GM12875 (cell line): Measurements from ENCODE around the gene LRFN4.
A peak's percentile ranks its signal among the peaks of the same experiment; 100 is the strongest.

Source experiments
- H3K4me3 ChIP-seq: one replicate; pipeline ENCODE4 v1.5.1; 2011; ENCODE audit warnings: low read depth, low read length, control low read depth
- TF ChIP-seq, protein P1 (sequence below): IDR thresholded peaks from 2 replicates; pipeline ENCODE4 v1.5.1; 2011; ENCODE audit warnings: low read depth, mild to moderate bottlenecking, control low read depth, inconsistent platforms, low read length, moderate library complexity, borderline replicate concordance; ENCODE audit not compliant: insufficient read depth

LRFN4 gene

DNA sequence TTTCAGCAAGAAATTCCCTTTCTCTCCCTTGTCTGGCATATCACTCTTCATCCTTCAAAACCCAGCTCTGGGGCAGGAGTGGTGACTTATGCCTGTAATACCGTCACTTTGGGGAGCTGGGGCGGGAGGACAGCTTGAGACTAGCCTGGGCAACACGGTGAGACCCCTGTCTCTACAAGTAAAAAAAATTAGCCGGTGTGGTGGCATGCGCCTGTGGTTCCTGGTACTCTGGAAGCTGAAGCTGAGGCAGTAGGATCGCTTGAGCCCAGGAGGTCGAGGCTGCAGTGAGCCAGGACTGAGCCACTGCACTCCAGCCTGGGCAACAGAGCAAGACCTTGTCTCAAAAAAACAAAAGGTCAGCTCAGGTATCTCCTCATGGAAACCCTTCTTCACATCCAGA is 15.0 kb upstream of the LRFN4 start:
- TF ChIP-seq, protein P1, sequence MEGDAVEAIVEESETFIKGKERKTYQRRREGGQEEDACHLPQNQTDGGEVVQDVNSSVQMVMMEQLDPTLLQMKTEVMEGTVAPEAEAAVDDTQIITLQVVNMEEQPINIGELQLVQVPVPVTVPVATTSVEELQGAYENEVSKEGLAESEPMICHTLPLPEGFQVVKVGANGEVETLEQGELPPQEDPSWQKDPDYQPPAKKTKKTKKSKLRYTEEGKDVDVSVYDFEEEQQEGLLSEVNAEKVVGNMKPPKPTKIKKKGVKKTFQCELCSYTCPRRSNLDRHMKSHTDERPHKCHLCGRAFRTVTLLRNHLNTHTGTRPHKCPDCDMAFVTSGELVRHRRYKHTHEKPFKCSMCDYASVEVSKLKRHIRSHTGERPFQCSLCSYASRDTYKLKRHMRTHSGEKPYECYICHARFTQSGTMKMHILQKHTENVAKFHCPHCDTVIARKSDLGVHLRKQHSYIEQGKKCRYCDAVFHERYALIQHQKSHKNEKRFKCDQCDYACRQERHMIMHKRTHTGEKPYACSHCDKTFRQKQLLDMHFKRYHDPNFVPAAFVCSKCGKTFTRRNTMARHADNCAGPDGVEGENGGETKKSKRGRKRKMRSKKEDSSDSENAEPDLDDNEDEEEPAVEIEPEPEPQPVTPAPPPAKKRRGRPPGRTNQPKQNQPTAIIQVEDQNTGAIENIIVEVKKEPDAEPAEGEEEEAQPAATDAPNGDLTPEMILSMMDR, result no peak
- H3K4me3 ChIP-seq, result peak overlapping the region; percentile 100

GRCh38 chr11:66842501-66842895 is 14.4 kb upstream of the LRFN4 start:
- TF ChIP-seq, protein P1, result no peak
- peak overlapping the region; percentile 100 for H3K4me3 ChIP-seq

DNA sequence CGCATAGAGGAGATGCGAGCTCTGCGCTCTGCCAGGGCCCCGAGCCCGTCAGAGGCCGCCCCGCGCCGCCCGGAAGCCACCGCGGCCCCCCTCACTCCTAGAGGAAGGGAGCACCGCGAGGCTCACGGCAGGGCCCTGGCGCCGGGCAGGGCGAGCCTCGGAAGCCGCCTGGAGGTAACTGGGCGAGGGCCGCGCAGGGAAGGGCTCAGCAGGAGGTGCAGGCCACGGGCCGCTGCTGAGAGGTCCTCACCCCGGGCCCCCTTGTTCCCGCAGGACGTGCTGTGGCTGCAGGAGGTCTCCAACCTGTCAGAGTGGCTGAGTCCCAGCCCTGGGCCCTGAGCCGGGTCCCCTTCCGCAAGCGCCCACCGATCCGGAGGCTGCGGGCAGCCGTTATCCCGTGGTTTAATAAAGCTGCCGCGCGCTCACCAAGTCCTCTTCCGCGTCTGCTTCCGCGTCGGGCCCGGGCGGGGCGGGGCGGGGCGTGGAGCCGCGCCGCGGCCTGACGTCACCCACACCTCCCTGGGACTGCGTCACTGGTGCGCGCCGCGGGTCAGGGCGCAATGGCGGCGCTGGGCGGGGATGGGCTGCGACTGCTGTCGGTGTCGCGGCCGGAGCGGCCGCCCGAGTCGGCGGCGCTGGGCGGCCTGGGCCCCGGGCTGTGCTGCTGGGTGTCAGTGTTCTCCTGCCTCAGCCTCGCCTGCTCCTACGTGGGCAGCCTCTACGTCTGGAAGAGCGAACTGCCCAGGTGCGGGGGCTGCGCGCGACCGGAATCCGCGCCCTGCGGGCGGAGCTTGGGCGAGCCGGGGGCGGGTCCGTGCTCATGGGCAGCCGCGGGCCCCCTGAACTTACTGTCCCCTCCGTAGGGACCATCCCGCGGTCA is 13.7 kb upstream of the LRFN4 start, which contains the start of gene RCE1:
Gene RCE1 (plus strand): TSS at position 546 of the 880 bp plus-strand sequence. CDS start 15 bp downstream, at position 561.
- TF ChIP-seq, protein P1, result no peak

DNA sequence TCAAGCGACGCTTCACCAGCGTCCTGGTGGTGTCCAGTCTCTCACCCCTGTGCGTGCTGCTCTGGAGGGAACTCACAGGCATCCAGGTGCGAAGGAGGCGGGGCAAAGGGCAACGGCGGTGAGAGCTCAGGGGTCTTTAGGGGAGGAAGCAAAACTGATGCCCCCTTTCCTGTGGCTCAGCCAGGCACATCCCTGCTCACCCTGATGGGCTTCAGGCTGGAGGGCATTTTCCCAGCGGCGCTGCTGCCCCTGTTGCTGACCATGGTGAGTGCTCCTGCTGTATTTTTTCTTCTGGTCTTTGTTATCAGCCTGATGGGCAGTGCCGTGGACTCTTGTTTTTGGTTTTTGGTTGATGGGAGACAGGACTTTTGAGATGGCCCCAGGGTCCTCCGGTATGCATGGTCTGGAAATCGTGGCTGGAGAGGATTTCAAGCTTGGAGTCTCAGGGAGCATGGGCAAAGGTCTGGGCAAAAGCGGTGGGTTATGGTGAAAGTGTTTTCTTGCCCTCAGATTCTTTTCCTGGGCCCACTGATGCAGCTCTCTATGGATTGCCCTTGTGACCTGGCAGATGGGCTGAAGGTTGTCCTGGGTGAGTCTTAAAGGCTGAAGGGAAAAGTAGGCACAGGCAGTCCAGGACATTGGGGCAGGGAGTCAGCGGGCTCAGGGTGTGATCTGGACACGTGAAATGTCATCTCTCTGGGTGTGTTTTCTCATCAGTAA is 12.9 kb upstream of the LRFN4 start:
- TF ChIP-seq, protein P1, result no peak
- peak overlapping the region; percentile 100 for H3K4me3 ChIP-seq

More for the DNA sequence above, 13.7 kb upstream of the LRFN4 start, which contains the start of gene RCE1:
- peak within 1 kb of the TSS; percentile 100 for H3K4me3 ChIP-seq

- TF ChIP-seq, protein P1, result no peak
- no peak overlapping the region for H3K4me3 ChIP-seq
Observed at GRCh38 chr11:66844496-66845142, 12.2 kb upstream of the LRFN4 start.

DNA sequence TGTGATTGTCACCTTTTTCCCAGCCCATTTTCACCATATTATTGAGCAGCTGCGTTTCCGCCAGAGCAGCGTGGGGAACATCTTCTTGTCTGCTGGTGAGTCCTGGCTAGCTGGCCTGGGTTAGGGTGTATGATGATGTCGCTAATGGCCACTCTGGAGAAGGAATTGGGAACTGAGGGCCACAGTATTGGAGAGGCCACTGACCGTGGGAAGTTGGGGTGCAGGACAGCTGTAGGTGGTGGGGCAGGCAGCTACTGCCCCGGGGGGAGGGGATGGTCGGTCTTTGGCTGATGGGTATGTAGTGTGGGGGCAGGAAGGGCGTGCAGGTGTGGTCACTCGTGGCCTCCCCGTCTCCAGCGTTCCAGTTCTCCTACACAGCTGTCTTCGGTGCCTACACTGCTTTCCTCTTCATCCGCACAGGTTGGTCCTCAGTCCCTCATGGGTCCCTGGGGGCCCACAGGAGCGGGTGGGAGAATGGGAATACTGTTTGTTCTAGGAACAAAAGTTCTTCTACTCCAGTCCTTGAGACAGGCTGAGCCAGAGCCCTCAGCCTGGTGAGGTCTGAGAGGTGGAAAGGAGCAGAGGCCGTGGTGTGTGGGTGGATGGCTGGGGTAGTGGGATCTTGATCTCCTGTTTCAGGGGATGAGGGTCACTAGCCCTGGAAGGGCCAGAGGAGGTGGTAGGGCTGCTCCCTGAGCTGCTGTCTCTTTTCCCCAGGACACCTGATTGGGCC is 11.6 kb upstream of the LRFN4 start:
- no peak overlapping the region for H3K4me3 ChIP-seq
- TF ChIP-seq, protein P1, result no peak
